K562 (cell line): ENCODE results near the gene VILL. TPM values are rescaled to one million over a fixed set of nuclear protein-coding genes. Genes with fewer than 3 reads are reported as not detected.

Experiments
- ATAC-seq: fragments of 200-7000 bp; cut with Tn5 transposase; 3 replicates; pipeline ENCODE4 v1.9.1; 2020; ENCODE audit warnings: moderate library complexity
- BruUV-seq: library from RNA; stranded (reverse); fragments of 400-500 nt; replicated peaks from 2 replicates; lab custom pipeline; 2021; lab: Mats Ljungman, UMichigan
- CTCF ChIA-PET: fragments of 300-600 bp; formaldehyde crosslinking; extraction: SDS; loops from one replicate; lab custom pipeline; 2021; ENCODE audit warnings: low intra/inter-chr PET ratio; lab: Yijun Ruan, JAX
- POLR2A ChIA-PET: fragments of 300-600, 350-650 bp; sonication (Branson Sonifier 250); formaldehyde crosslinking; extraction: SDS; loops from one replicate; lab custom pipeline; 2021; ENCODE audit warnings: antibody characterized with exemption, inconsistent platforms; lab: Yijun Ruan, JAX
- DNase-seq, 4 experiments: peaks; one replicate each; pipeline versions ENCODE4 v3.0.0 to v3.0.0-alpha.2; 2011 to 2018; ENCODE audit warnings: low spot score in 3 of 4, mixed read lengths in 3 of 4; ENCODE audit errors: extremely low read depth in 1 of 4
- FAIRE-seq: peaks from 2 replicates; lab custom pipeline; 2011; peaks lifted over from hg19 to GRCh38; lab: Jason Lieb, UNC
- H2AFZ ChIP-seq: 2 replicates; pipeline ENCODE4 v1.6.0; 2011; ENCODE audit warnings: low read depth, low read length, control low read depth, inconsistent platforms
- H3K27ac ChIP-seq: fragments of 200-600 bp; 3 replicates; pipeline ENCODE4 v1.8.0; 2011; ENCODE audit warnings: low read depth, mild to moderate bottlenecking, control low read depth, inconsistent platforms, low read length, moderate library complexity, mixed read lengths; ENCODE audit errors: extremely low read depth
- H3K27me3 ChIP-seq, 2 experiments: fragments of 300-600 bp in 1 of 2; 2 replicates in 1 of 2; 3 replicates in 1 of 2; pipeline versions ENCODE4 v1.6.0 to v1.8.0; 2011; ENCODE audit warnings: inconsistent platforms in 2 of 2, low read length in 2 of 2, mild to moderate bottlenecking in 1 of 2, mixed read lengths in 1 of 2, moderate library complexity in 1 of 2; ENCODE audit not compliant: control insufficient read depth in 2 of 2, insufficient read depth in 2 of 2
- H3K36me3 ChIP-seq: fragments of 300-600 bp; 3 replicates; pipeline ENCODE4 v1.8.0; 2011; ENCODE audit warnings: mild to moderate bottlenecking, low read length, inconsistent platforms; ENCODE audit not compliant: control insufficient read depth, insufficient read depth
- H3K4me1 ChIP-seq, 2 experiments: fragments of 200-600 bp in 1 of 2; replicated peaks in 1 of 2; 2 replicates in 1 of 2; 3 replicates in 1 of 2; pipeline versions ENCODE4 v1.5.1 to v1.8.0; 2011; ENCODE audit warnings: inconsistent platforms in 2 of 2, low read length in 2 of 2, mild to moderate bottlenecking in 1 of 2, mixed read lengths in 1 of 2, moderate library complexity in 1 of 2; ENCODE audit not compliant: control insufficient read depth in 2 of 2, insufficient read depth in 2 of 2
- H3K4me2 ChIP-seq: 2 replicates; pipeline ENCODE4 v1.6.1; 2011; ENCODE audit warnings: low read length, control low read depth, inconsistent platforms, mixed read lengths; ENCODE audit not compliant: insufficient read depth
- H3K4me3 ChIP-seq: fragments of 200-600 bp; sonication (generic), shearing (Covaris generic); 2 replicates; pipeline ENCODE4 v1.5.1; 2016; ENCODE audit warnings: control low read depth, inconsistent platforms
- H3K79me2 ChIP-seq: fragments of 200-600 bp; 3 replicates; pipeline ENCODE4 v1.8.0; 2011; ENCODE audit warnings: low read length, inconsistent platforms; ENCODE audit not compliant: control insufficient read depth, insufficient read depth
- H3K9ac ChIP-seq, 2 experiments: 2 replicates each; pipeline versions ENCODE4 v1.6.0 to v1.6.1; 2011; ENCODE audit warnings: low read depth in 2 of 2, low read length in 2 of 2, control low read depth in 1 of 2, inconsistent platforms in 1 of 2, mild to moderate bottlenecking in 1 of 2, mixed read lengths in 1 of 2; ENCODE audit not compliant: insufficient read depth in 1 of 2
- H3K9me1 ChIP-seq: one replicate; pipeline ENCODE4 v1.6.0; 2011; ENCODE audit warnings: inconsistent platforms, mild to moderate bottlenecking, low read length, moderate library complexity; ENCODE audit not compliant: control insufficient read depth, insufficient read depth
- H3K9me3 ChIP-seq: replicated peaks from 2 replicates; pipeline ENCODE4 v1.5.1; 2011; ENCODE audit warnings: low read depth, low read length, inconsistent platforms; ENCODE audit not compliant: control insufficient read depth, insufficient read depth
- H4K20me1 ChIP-seq: replicated peaks from 2 replicates; pipeline ENCODE4 v1.6.1; 2011; ENCODE audit warnings: low read length, inconsistent platforms, mixed read lengths; ENCODE audit not compliant: control insufficient read depth, insufficient read depth
- ARNT ChIP-seq, 2 experiments: fragments of 450-650 bp; IDR thresholded peaks; 2 replicates each; pipeline ENCODE4 v1.6.1; 2016; ENCODE audit warnings: mild to moderate bottlenecking in 1 of 2
- KAT8 ChIP-seq: fragments of 450-650 bp; IDR thresholded peaks from 2 replicates; pipeline ENCODE4 v1.6.1; 2016; ENCODE audit warnings: low read depth, mild to moderate bottlenecking
- MAFG ChIP-seq: fragments of 450-650 bp; conservative IDR thresholded peaks from 2 replicates; pipeline ENCODE4 v1.6.1; 2016; ENCODE audit warnings: missing genetic modification characterization, missing compliant biosample characterization
- NFATC3 ChIP-seq: fragments of 450-650 bp; IDR thresholded peaks from 2 replicates; pipeline ENCODE4 v1.6.1; 2017; ENCODE audit warnings: mild to moderate bottlenecking
- NFIC ChIP-seq: fragments of 450-650 bp; IDR thresholded peaks from 2 replicates; pipeline ENCODE4 v1.6.1; 2017; ENCODE audit warnings: mild to moderate bottlenecking, inconsistent platforms
- ZKSCAN1 ChIP-seq: fragments of 150-350 bp; IDR thresholded peaks from 2 replicates; pipeline ENCODE4 v1.6.1; 2016; ENCODE audit warnings: low read depth, low read length
- WGBS: fragments of 100-300 bp; shearing (Covaris generic); methylation state at CpG from one replicate; pipeline ENCODE4 v1.1.6; 2016; ENCODE audit warnings: low coverage, mixed read lengths; ENCODE audit not compliant: insufficient coverage; ENCODE audit errors: missing lambda C conversion rate; 5-methylcytosine and 5-hydroxymethylcytosine counted together
- in situ Hi-C: fragments of 300-500 bp; cut with MboI; formaldehyde crosslinking; loops from 4 replicates; pipeline ENCODE4 v1.15.0; 2018; ENCODE audit warnings: inconsistent platforms, mixed read lengths
- intact Hi-C: fragments of 100-400 bp; cut with micrococcal nuclease; formaldehyde crosslinking; loops from 2 replicates; pipeline ENCODE4 v1.14.2; 2022
- polyA plus RNA-seq, 8 experiments: library from polyadenylated mRNA; depleted of rRNA in 4 of 8; stranded (reverse) in 5 of 8; unstranded in 3 of 8; fragments of >200 nt; fragmentation: Nextera tagmentation in 2 of 8; fragmentation: Illumina TruSeq in 1 of 8; extraction: Ambion mirVana in 2 of 8; extraction: Trizol in 1 of 8; gene quantifications; 2 replicates each; pipeline versions ENCODE4 v1.2.1 to v1.2.3, GENCODE V29; 2011 to 2014; ENCODE audit warnings: inconsistent platforms in 1 of 8, missing spikeins in 1 of 8
- total RNA-seq, 7 experiments: library from RNA; depleted of rRNA in 6 of 7; stranded (reverse); fragments of >200 nt in 6 of 7; fragmentation: Illumina TruSeq in 2 of 7; extraction: Trizol in 2 of 7; gene quantifications; 2 replicates each; pipeline versions ENCODE4 v1.2.1 to v1.2.3, GENCODE V29; 2011 to 2021; ENCODE audit warnings: low replicate concordance in 1 of 7
- TF ChIP-seq, protein P1 (sequence below): fragments of 450-650 bp; IDR thresholded peaks from 2 replicates; pipeline ENCODE4 v1.6.1; 2017; ENCODE audit warnings: antibody characterized with exemption
- TF ChIP-seq, protein P2 (sequence below): fragments of 200-600 bp; sonication (generic); IDR thresholded peaks from one replicate; pipeline ENCODE4 v1.6.1; 2012; ENCODE audit warnings: mild to moderate bottlenecking, low read depth, low read length, inconsistent platforms

VILL gene
- total and polyA plus RNA-seq, 9 of the 15 experiments (the other 6 are each of a cell fraction or from before 2014, with no cell fraction given): 0.11 to 16.0 (median 8.8) TPM

DNA sequence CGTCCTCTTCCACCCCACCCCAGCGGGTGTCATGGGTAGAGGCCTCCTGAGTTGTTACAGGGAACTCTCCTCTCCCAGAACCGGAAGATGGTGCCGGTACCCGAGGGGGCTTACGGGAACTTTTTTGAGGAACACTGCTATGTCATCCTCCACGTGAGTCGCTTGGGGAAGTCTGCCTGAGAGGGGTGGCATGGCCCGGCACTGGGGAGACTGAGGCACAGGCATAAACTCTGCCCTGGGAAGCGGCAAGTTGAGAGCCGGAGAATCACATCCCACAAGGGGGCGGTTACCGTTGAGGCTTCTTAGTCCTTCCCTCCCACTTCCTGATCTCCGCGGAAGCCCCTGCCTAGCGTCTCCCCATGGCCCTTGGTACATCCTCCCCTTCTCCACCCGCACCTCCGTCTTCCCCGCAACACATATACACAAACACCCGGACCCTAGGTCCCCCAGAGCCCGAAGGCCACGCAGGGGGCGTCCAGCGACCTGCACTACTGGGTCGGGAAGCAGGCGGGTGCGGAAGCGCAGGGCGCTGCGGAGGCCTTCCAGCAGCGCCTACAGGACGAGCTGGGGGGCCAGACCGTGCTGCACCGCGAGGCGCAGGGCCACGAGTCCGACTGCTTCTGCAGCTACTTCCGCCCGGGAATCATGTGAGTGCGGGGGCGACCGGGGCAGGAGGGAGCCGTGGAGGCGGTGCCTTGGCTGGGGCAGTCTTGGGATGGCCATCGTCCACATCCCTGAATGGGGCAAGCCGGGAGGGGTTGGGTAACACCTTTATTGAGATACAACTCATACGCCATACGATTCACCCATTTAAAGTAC is 3.4 kb downstream of the VILL start:
- ChIA-PET POLR2A (interaction anchor here (0.6 to 2.2 kb wide), 9 partner anchors 9 to 132 kb away, joined by 3 to 8 read pairs (median 4); no protein-coding TSS in a partner anchor), CTCF (interaction anchor here (0.6 kb wide), 1 partner anchor 455 kb away, joined by 3 read pairs; no protein-coding TSS in a partner anchor)
- WGBS: under 1% methylated on average over 49 of the region's 49 CpGs
- ATAC-seq: peak; percentile 80
- peak overlapping the region; percentile 97 for H2AFZ ChIP-seq
- no peaks in the 10 kb centered on the region for H3K27me3 ChIP-seq
- peaks cover 61 to 68% of the 10 kb centered on the region in 2 experiments for H3K4me1 ChIP-seq
- intact Hi-C loops: no loop called here
- H3K36me3 ChIP-seq: peaks cover 28% of the 10 kb centered on the region
- no peaks in the 10 kb centered on the region for H3K9me3 ChIP-seq
- peak; percentile 75 for FAIRE-seq
- peak overlapping the region; percentile 93 for H3K27ac ChIP-seq
- peak overlapping the region; percentile 56 for H3K4me3 ChIP-seq
- H3K79me2 ChIP-seq: peaks cover 22% of the 10 kb centered on the region
- peak overlapping the region; percentile 91 to 95 for H3K9ac ChIP-seq
- H4K20me1 ChIP-seq: no peaks in the 10 kb centered on the region
- H3K4me2 ChIP-seq: peak overlapping the region; percentile 86
- peak; percentile 86 to 96 (median 90) for DNase-seq
- H3K9me1 ChIP-seq: peaks cover 5% of the 10 kb centered on the region
- BruUV-seq: TSS peak; percentile 78
- in situ Hi-C loops: no loop called here
- TF ChIP-seq MAFG (no peak), NFIC (peak; percentile 65), ZKSCAN1 (peak; percentile 49; the same call in 1 of the 2 replicates), ARNT (IDR thresholded peaks at IDR 0.05) (peak in 1 of 2 experiments; percentile 76; a peak in 2 of 4 replicates), KAT8 (peak; percentile 89), NFATC3 (peak; percentile 20; the same call in 1 of the 2 replicates)
- TF ChIP-seq, protein P1, sequence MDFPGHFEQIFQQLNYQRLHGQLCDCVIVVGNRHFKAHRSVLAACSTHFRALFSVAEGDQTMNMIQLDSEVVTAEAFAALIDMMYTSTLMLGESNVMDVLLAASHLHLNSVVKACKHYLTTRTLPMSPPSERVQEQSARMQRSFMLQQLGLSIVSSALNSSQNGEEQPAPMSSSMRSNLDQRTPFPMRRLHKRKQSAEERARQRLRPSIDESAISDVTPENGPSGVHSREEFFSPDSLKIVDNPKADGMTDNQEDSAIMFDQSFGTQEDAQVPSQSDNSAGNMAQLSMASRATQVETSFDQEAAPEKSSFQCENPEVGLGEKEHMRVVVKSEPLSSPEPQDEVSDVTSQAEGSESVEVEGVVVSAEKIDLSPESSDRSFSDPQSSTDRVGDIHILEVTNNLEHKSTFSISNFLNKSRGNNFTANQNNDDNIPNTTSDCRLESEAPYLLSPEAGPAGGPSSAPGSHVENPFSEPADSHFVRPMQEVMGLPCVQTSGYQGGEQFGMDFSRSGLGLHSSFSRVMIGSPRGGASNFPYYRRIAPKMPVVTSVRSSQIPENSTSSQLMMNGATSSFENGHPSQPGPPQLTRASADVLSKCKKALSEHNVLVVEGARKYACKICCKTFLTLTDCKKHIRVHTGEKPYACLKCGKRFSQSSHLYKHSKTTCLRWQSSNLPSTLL: no peak
- TF ChIP-seq, protein P2, sequence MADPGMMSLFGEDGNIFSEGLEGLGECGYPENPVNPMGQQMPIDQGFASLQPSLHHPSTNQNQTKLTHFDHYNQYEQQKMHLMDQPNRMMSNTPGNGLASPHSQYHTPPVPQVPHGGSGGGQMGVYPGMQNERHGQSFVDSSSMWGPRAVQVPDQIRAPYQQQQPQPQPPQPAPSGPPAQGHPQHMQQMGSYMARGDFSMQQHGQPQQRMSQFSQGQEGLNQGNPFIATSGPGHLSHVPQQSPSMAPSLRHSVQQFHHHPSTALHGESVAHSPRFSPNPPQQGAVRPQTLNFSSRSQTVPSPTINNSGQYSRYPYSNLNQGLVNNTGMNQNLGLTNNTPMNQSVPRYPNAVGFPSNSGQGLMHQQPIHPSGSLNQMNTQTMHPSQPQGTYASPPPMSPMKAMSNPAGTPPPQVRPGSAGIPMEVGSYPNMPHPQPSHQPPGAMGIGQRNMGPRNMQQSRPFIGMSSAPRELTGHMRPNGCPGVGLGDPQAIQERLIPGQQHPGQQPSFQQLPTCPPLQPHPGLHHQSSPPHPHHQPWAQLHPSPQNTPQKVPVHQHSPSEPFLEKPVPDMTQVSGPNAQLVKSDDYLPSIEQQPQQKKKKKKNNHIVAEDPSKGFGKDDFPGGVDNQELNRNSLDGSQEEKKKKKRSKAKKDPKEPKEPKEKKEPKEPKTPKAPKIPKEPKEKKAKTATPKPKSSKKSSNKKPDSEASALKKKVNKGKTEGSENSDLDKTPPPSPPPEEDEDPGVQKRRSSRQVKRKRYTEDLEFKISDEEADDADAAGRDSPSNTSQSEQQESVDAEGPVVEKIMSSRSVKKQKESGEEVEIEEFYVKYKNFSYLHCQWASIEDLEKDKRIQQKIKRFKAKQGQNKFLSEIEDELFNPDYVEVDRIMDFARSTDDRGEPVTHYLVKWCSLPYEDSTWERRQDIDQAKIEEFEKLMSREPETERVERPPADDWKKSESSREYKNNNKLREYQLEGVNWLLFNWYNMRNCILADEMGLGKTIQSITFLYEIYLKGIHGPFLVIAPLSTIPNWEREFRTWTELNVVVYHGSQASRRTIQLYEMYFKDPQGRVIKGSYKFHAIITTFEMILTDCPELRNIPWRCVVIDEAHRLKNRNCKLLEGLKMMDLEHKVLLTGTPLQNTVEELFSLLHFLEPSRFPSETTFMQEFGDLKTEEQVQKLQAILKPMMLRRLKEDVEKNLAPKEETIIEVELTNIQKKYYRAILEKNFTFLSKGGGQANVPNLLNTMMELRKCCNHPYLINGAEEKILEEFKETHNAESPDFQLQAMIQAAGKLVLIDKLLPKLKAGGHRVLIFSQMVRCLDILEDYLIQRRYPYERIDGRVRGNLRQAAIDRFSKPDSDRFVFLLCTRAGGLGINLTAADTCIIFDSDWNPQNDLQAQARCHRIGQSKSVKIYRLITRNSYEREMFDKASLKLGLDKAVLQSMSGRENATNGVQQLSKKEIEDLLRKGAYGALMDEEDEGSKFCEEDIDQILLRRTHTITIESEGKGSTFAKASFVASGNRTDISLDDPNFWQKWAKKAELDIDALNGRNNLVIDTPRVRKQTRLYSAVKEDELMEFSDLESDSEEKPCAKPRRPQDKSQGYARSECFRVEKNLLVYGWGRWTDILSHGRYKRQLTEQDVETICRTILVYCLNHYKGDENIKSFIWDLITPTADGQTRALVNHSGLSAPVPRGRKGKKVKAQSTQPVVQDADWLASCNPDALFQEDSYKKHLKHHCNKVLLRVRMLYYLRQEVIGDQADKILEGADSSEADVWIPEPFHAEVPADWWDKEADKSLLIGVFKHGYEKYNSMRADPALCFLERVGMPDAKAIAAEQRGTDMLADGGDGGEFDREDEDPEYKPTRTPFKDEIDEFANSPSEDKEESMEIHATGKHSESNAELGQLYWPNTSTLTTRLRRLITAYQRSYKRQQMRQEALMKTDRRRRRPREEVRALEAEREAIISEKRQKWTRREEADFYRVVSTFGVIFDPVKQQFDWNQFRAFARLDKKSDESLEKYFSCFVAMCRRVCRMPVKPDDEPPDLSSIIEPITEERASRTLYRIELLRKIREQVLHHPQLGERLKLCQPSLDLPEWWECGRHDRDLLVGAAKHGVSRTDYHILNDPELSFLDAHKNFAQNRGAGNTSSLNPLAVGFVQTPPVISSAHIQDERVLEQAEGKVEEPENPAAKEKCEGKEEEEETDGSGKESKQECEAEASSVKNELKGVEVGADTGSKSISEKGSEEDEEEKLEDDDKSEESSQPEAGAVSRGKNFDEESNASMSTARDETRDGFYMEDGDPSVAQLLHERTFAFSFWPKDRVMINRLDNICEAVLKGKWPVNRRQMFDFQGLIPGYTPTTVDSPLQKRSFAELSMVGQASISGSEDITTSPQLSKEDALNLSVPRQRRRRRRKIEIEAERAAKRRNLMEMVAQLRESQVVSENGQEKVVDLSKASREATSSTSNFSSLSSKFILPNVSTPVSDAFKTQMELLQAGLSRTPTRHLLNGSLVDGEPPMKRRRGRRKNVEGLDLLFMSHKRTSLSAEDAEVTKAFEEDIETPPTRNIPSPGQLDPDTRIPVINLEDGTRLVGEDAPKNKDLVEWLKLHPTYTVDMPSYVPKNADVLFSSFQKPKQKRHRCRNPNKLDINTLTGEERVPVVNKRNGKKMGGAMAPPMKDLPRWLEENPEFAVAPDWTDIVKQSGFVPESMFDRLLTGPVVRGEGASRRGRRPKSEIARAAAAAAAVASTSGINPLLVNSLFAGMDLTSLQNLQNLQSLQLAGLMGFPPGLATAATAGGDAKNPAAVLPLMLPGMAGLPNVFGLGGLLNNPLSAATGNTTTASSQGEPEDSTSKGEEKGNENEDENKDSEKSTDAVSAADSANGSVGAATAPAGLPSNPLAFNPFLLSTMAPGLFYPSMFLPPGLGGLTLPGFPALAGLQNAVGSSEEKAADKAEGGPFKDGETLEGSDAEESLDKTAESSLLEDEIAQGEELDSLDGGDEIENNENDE: no peak
